HAP-1 (cell line): ENCODE measurements around the gene DNAI2.

Experiments used
- DNase-seq, 2 experiments: peaks; one replicate each; pipeline ENCODE4 v3.0.0-alpha.2; 2016 to 2020; ENCODE audit warnings: low spot score in 2 of 2
- H3K27me3 ChIP-seq: fragments of 250-450 bp; sonication (Bioruptor Pico); 2 replicates; pipeline ENCODE4 v1.5.1; 2020; ENCODE audit warnings: low read depth, mild to moderate bottlenecking, moderate library complexity
- H3K36me3 ChIP-seq: fragments of 250-450 bp; sonication (Bioruptor Pico); replicated peaks from 2 replicates; pipeline ENCODE4 v1.5.1; 2020; ENCODE audit warnings: mild to moderate bottlenecking
- H3K4me1 ChIP-seq: fragments of 250-450 bp; sonication (Bioruptor Pico); 2 replicates; pipeline ENCODE4 v1.5.1; 2020; ENCODE audit warnings: mild to moderate bottlenecking
- H3K4me3 ChIP-seq: fragments of 250-450 bp; sonication (Bioruptor Pico); 2 replicates; pipeline ENCODE4 v1.5.1; 2020; ENCODE audit warnings: mild to moderate bottlenecking, moderate library complexity
- H3K9me3 ChIP-seq: fragments of 250-450 bp; sonication (Bioruptor Pico); 2 replicates; pipeline ENCODE4 v1.5.1; 2020; ENCODE audit warnings: mild to moderate bottlenecking, moderate library complexity
- in situ Hi-C: fragments of 300-500 bp; cut with MboI; formaldehyde crosslinking; loops from 3 replicates; pipeline ENCODE4 v1.14.3; 2020; ENCODE audit warnings: low sequenced_read_pairs, inconsistent platforms, mixed read lengths

DNAI2 gene

DNA sequence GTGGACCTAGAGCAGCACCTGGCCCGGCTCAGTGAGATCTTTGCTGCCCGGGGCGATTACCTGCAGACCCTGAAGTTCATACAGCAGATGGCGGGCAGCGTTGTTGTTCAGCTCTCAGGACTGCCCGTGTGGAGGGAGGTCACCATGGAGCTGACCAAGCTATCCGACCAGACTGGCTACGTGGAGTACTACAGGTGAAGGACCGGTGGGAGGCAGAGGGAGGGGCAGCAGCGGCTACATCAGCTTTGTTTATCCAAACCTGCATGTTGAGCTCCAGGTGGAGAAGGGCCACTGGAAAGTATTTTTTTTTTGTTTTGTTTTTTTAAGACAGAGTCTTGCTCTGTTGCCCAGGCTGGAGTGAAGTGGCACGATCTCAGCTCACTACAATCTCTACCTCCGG lies 36.7 kb upstream of the DNAI2 start:
- DNase-seq = no peak
- Histone ChIP-seq H3K4me3 (no peak overlapping the region), H3K4me1 (no peaks in the 10 kb centered on the region; the same call in 1 of the 2 replicates), H3K9me3 (no peaks in the 10 kb centered on the region), H3K36me3 (no peaks in the 10 kb centered on the region), H3K27me3 (no peaks in the 10 kb centered on the region)
- in situ Hi-C loops = no loop called here

DNA sequence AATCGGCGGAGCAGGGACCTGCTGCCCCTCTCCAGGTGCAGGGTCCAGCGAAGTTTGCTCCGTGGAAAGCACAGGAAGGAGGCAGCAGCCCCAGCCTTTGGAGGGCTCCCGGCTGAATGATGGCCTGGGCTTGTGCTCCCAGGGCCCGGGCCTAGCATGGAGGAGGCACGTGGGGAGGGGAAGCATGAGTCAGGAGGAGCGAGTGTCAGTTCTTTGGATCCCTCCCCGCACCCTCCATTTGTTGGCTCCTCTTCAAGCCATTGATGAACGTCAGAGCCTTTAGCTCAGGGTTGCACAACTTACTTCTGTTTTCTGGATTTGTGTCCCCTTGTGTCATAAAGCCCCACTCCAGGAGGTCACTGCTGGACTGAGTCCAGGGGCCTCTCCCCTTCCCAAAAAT lies 34.9 kb upstream of the DNAI2 start:
- in situ Hi-C loops = no loop called here

DNA sequence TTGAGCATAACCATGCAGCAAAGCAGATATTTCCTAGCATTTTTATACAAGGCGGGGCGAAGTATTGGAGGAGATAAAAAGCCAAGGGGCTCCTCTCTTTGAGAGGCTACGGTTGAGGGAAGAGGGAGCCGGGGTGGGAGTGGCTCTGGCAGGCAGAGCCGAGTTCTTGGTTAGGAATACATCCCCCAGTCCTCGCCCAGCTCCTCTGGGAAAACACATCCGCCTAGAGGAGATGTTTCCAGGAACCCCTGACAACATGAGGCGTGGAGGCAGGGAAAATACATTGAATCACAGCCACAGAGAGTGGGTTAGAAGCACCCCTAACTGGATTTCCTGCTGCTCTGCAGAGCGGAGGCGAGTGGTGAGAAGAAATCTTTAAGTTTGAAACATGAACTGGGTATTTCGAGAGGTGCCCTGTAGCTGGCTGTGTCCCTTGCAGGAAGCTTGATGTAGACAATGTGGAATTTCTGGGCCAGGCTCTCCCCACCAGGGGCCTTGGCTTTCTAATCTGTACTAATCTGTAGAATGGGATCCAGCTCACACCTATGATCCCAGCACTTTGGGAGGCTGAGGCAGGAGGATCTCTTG lies 33.3 kb upstream of the DNAI2 start:
- Histone ChIP-seq H3K4me3 (no peak overlapping the region), H3K27me3 (no peaks in the 10 kb centered on the region), H3K4me1 (no peaks in the 10 kb centered on the region; the same call in 1 of the 2 replicates), H3K9me3 (no peaks in the 10 kb centered on the region), H3K36me3 (no peaks in the 10 kb centered on the region)
- no peak for DNase-seq
- in situ Hi-C loops = no loop called here

More for the DNA sequence above, 34.9 kb upstream of the DNAI2 start:
- H3K4me1 ChIP-seq = no peaks in the 10 kb centered on the region; the same call in 1 of the 2 replicates
- no peaks in the 10 kb centered on the region for H3K27me3 ChIP-seq
- DNase-seq = no peak
- no peak overlapping the region for H3K4me3 ChIP-seq
- H3K9me3 ChIP-seq = no peaks in the 10 kb centered on the region
- no peaks in the 10 kb centered on the region for H3K36me3 ChIP-seq

DNA sequence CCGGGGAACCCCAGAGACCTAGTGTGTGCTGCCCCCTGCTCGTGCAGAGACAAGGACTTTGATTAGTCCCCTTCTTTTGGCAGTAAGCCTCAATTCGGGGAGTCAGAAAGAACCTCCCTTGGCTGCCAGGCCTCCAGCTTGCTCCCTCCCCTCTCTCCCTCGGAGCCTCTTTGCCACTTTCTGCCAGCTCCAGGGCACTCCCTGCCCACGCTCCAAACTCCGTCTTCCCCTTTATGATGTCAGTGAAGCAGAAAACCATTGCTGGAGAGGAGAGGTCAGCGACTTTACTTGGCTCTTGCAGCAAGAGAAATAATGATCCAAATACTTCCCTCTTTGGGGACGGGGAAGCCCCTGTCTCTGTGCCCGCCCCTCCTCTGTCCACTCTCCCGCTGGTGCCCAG lies 32.6 kb upstream of the DNAI2 start:
- no peaks in the 10 kb centered on the region for H3K36me3 ChIP-seq
- no peak overlapping the region for H3K4me3 ChIP-seq
- H3K4me1 ChIP-seq = no peaks in the 10 kb centered on the region; the same call in 1 of the 2 replicates
- DNase-seq = no peak
- no peaks in the 10 kb centered on the region for H3K9me3 ChIP-seq
- no peaks in the 10 kb centered on the region for H3K27me3 ChIP-seq
- in situ Hi-C loops = no loop called here

DNA sequence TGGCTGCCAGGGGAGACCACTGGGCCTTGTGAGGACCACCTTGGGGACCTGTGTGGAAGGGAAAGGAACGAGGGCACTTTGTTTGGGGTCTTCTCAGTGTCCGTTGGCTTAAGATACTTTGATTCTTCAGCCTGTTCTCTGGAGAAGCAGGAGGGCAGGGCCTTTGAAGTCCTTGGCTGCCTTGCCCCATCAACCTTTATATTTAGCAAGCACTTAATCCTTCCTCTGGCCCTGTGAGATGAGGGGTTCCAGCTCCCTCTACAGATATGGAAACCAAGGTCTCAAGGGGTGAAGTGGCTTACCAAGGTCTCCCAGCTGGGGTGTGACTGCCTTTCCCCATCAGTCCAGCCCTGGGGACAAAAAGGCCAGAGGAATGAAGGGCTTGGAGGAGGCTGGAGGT lies 32.2 kb upstream of the DNAI2 start:
- H3K27me3 ChIP-seq = no peaks in the 10 kb centered on the region
- H3K36me3 ChIP-seq = no peaks in the 10 kb centered on the region
- in situ Hi-C loops = no loop called here
- no peak for DNase-seq
- H3K9me3 ChIP-seq = no peaks in the 10 kb centered on the region
- H3K4me3 ChIP-seq = no peak overlapping the region
- H3K4me1 ChIP-seq = no peaks in the 10 kb centered on the region; the same call in 1 of the 2 replicates

DNA sequence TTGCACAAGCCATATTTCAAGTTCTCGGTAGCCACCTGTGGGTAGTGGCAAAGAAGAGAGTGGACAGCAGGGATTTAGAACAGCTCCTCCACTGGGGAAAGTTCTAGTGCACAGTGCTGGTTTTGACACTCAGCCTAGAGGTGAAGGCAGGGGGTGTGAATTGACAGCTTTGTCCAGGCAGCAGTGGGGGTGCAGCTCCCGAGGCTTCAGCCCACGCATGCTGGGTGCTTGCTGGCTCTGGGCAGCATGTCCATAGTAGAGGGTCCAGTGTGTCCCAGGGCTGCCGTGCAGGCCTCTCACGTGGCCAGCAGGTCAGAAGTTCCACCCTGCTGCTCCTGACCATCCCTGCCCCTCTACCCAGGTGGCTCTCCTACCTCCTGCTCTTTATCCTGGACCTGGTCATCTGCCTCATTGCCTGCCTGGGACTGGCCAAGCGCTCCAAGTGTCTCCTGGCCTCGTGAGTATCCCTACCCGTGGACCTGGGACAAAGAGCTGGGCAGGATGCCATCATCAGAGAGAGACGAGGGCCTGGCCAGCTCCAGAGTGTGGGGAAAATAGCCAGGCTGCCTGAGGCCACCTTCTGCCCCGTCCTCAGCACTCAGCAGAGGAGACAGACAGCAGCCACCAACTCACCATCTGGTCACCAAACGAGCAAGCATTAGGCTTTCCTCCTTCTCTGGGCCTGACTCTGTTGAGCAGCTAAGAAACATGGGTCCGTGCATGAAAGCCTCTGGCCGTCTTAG lies 30.9 kb upstream of the DNAI2 start:
- Histone ChIP-seq H3K27me3 (no peaks in the 10 kb centered on the region), H3K4me3 (no peak overlapping the region), H3K36me3 (no peaks in the 10 kb centered on the region), H3K9me3 (no peaks in the 10 kb centered on the region), H3K4me1 (no peaks in the 10 kb centered on the region; the same call in 1 of the 2 replicates)
- in situ Hi-C loops = no loop called here
- DNase-seq = no peak

DNA sequence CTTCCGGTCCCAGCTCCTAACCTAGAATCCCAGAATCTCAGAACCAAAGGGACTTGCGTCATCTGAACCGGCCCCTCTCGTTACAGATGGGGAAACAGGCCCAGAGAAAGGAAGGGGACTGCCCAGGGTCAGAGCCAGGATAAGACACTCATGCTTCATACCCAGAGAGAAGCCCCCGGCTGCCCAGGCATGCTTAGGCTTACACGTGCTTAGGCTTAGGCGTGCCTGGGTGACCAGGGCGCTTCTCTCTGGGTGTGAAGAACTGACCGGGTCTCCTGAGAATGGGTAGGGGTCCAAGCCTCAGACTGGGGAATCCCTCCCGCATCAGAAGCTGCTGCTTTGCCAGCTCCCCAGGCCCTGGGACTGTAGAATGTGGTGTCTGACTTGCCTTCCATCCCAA lies 29.9 kb upstream of the DNAI2 start:
- Histone ChIP-seq H3K36me3 (no peaks in the 10 kb centered on the region), H3K9me3 (no peaks in the 10 kb centered on the region), H3K4me3 (no peak overlapping the region), H3K27me3 (no peaks in the 10 kb centered on the region), H3K4me1 (no peaks in the 10 kb centered on the region; the same call in 1 of the 2 replicates)
- DNase-seq = no peak
- in situ Hi-C loops = no loop called here

DNA sequence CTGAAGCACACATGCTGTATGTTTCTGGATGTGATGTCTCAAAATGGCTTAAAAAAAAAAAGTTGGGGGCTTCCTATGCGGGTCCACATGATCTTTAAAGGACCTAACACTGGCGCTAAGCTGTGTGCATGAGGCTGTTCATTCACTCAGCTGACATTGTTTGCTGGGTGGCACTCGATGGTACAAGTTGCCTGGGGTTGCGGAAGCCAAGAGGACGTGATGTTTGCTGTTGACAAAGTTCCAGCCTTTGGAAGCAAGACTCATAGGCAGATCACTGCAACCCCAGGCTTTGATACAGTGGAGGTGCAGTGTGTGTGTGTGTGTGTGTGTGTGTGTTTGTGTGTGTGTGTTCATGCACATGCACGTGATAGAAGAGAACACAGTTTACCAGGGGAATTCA lies 29.5 kb upstream of the DNAI2 start:
- Histone ChIP-seq H3K36me3 (no peaks in the 10 kb centered on the region), H3K27me3 (no peaks in the 10 kb centered on the region), H3K4me1 (no peaks in the 10 kb centered on the region; the same call in 1 of the 2 replicates), H3K4me3 (no peak overlapping the region), H3K9me3 (no peaks in the 10 kb centered on the region)
- DNase-seq = no peak
- in situ Hi-C loops = no loop called here

DNA sequence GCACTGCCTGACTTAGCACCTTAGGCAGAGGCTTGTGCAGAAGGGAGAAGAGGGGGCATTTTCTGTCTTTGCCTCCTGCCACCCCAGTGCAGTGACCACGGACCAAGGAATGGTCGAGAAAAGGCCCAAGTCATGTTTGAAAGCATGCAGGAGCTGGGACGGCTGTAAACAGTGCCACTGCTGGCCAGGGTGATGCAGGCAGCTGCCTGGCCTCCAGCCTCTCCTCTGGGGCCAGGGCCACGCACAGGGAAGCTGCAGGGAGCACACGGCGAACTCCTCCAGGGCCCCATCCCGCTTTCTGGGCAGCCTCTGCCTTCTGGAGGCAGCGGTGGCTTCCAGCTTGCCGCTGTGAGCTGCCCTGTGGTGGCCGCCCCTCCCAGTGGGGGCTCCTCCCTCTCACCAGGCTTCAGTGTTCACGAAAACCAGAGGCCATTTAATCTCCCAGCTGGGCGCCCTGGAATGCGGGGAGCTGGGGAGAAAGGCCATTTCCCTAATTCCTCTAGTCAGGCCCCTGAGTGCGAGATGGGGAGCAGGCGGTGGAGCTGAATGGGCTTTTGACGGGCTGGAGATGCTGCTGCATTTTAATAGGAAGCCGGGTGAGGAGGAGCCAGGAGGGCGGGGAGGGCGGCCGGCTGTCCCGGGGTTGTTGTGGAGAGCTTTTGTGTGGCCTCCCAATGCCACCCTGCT lies 28.7 kb upstream of the DNAI2 start:
- in situ Hi-C loops = no loop called here
- no peak overlapping the region for H3K4me3 ChIP-seq
- no peaks in the 10 kb centered on the region for H3K36me3 ChIP-seq
- H3K27me3 ChIP-seq = no peaks in the 10 kb centered on the region
- no peaks in the 10 kb centered on the region for H3K9me3 ChIP-seq
- H3K4me1 ChIP-seq = no peaks in the 10 kb centered on the region
- DNase-seq = no peak

DNA sequence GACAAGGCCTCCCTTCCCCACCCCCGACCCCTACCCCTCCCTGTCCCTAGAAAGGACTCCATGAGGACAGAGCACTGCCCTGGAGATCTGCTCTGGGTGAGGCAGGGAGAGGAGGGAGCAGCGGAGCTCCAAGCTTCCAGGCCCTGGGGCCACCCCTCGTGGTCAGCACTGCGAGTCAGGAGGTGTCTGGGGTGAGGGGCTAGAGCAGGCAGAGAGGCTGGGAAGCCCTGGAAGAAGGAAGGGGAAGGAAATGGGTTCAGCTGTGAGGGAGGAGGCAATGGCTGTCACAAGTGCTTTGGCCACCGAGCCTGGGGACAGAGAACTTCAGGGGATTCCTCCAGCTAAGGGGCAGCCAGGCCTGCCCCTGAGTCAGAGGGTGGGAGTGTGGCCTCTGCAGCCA lies 28.2 kb upstream of the DNAI2 start:
- H3K4me3 ChIP-seq = no peak overlapping the region
- H3K9me3 ChIP-seq = no peaks in the 10 kb centered on the region
- H3K4me1 ChIP-seq = no peaks in the 10 kb centered on the region
- no peaks in the 10 kb centered on the region for H3K36me3 ChIP-seq
- in situ Hi-C loops = no loop called here
- no peaks in the 10 kb centered on the region for H3K27me3 ChIP-seq
- DNase-seq = no peak

DNA sequence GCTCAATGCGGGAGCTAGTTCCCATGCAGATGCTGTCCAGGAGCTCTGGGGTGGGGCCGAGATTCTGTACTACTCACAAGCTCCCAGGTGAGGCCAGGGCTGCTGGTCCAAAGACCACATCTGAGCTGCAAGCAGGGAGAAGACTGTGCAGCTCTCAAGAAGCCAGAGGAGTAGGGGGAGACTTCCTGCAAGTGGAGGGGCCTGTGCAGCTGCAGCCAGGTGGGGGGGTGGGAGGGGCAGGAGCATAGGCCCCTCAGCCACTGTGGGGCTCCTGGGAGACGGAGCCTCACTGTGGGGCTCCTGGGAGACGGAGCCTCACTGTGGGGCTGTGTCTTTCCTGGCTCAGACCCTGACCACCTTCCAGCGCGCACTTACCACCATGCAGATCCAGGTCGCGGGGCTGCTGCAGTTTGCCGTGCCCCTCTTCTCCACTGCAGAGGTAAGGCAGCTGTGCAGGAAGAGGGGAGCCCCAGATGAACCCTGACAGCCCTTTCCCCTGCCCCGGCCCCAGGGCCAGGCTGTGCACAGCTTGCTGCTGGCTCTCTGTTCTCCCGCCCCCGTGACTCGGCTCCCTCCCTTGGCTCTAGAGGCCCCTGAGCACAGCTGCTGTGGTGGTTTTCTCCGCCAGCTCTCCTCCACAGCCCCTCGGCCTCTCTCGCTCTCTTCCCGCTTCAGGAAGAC lies 24.3 kb upstream of the DNAI2 start:
- no peaks in the 10 kb centered on the region for H3K27me3 ChIP-seq
- H3K4me3 ChIP-seq = no peak overlapping the region
- H3K36me3 ChIP-seq = no peaks in the 10 kb centered on the region
- in situ Hi-C loops = no loop called here
- DNase-seq = no peak
- no peaks in the 10 kb centered on the region for H3K4me1 ChIP-seq
- no peaks in the 10 kb centered on the region for H3K9me3 ChIP-seq

DNA sequence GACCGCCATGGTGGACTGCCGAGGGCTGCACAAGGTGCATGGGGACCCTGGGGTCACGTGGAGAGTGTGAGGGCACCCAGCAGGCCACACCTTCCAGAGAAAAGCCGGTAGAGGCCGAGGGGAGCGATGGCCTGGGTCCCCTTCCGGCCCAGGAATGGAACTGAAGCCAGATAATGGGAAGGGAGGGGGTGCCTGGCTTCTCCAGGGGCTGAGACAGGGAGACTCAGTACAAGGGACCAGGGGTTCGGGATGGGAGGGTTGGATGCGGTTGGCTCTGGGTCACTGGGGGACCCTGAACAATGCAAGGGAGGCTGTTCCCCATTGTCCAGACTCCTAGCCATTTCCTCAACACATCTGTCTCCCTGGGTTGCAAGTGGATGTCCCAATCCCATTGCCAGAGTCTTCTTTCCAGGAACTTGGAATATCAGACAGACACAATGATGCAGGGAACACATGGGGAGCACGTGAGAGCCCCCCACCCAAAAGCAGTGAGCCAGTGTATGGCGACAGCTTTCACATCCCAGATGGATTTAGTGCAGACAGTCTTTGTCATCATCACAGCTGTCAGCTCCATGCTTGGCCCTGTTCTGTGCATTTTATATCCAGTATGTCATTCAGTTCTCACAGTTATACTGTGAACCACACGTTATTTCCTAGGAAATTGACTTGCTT lies 23.6 kb upstream of the DNAI2 start:
- DNase-seq = no peak
- in situ Hi-C loops = no loop called here
- Histone ChIP-seq H3K36me3 (no peaks in the 10 kb centered on the region), H3K27me3 (no peaks in the 10 kb centered on the region), H3K4me1 (no peaks in the 10 kb centered on the region), H3K4me3 (no peak overlapping the region), H3K9me3 (no peaks in the 10 kb centered on the region)

DNA sequence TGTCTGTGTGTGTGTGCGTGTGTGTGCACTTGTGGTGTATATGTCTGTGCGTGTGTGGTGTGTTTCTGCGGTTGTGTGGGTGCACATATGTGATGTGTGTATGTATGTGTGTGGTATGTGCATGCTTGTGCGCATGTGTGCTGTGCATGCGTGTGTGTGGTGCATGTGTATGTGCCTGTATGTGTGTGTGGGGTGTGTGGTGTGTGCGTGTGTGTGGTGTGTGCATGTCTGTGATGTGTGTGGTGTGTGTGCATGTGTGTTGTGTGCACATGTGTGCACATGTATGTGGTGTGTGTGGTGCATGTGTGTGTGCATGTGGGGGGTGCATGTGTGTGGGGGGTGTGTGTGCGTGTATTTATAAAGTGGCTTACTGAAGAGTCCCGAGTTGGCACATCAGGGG lies 23.0 kb upstream of the DNAI2 start:
- H3K27me3 ChIP-seq = no peaks in the 10 kb centered on the region
- H3K9me3 ChIP-seq = no peaks in the 10 kb centered on the region
- DNase-seq = no peak
- no peaks in the 10 kb centered on the region for H3K4me1 ChIP-seq
- no peak overlapping the region for H3K4me3 ChIP-seq
- H3K36me3 ChIP-seq = no peaks in the 10 kb centered on the region
- in situ Hi-C loops = no loop called here
